ENCODE results near the gene SERPINA12. TPM values are rescaled to one million over a fixed set of nuclear protein-coding genes. Genes with fewer than 3 reads are reported as not detected.

SERPINA12 gene
- total and polyA plus RNA-seq, 2 of the 13 experiments (the other 11 are each of a cell fraction or from before 2014, with no cell fraction given), result 0.08 TPM; not detected in 1

GRCh38 chr14:94517641-94518257, 8.5 kb upstream of the SERPINA12 start (continued):
- TF ChIP-seq, protein P1, sequence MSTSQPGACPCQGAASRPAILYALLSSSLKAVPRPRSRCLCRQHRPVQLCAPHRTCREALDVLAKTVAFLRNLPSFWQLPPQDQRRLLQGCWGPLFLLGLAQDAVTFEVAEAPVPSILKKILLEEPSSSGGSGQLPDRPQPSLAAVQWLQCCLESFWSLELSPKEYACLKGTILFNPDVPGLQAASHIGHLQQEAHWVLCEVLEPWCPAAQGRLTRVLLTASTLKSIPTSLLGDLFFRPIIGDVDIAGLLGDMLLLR (CRISPR knock-in tag; IDR thresholded peaks at IDR 0.05), result no peak
- TF ChIP-seq ZNF563 (CRISPR knock-in tag; IDR thresholded peaks at IDR 0.05), result no peak
- no peak for TF ChIP-seq FLYWCH1 (CRISPR knock-in tag; IDR thresholded peaks at IDR 0.05)
- no peak for TF ChIP-seq ZNF407 (CRISPR knock-in tag; IDR thresholded peaks at IDR 0.05; ENCODE audit: not compliant biosample characterization)
- peak; percentile 65 for TF ChIP-seq RARA (CRISPR knock-in tag; IDR thresholded peaks at IDR 0.05)
- TF ChIP-seq, protein P2, sequence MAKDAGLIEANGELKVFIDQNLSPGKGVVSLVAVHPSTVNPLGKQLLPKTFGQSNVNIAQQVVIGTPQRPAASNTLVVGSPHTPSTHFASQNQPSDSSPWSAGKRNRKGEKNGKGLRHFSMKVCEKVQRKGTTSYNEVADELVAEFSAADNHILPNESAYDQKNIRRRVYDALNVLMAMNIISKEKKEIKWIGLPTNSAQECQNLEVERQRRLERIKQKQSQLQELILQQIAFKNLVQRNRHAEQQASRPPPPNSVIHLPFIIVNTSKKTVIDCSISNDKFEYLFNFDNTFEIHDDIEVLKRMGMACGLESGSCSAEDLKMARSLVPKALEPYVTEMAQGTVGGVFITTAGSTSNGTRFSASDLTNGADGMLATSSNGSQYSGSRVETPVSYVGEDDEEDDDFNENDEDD (CRISPR knock-in tag; IDR thresholded peaks at IDR 0.05; ENCODE audit: borderline replicate concordance), result peak; percentile 16; the same call in 1 of the 2 replicates
- no peak for TF ChIP-seq KLF6 (CRISPR knock-in tag; IDR thresholded peaks at IDR 0.05)
- peak; percentile 41; the same call in 1 of the 2 replicates for TF ChIP-seq SAP130 (CRISPR knock-in tag; IDR thresholded peaks at IDR 0.05; ENCODE audit: low read depth)
- TF ChIP-seq FOXA1 (IDR thresholded peaks at IDR 0.05), result no peak
- peak; percentile 32; the same call in 1 of the 2 replicates for TF ChIP-seq FOXA1 (CRISPR knock-in tag; IDR thresholded peaks at IDR 0.05)
- TF ChIP-seq, protein P3, sequence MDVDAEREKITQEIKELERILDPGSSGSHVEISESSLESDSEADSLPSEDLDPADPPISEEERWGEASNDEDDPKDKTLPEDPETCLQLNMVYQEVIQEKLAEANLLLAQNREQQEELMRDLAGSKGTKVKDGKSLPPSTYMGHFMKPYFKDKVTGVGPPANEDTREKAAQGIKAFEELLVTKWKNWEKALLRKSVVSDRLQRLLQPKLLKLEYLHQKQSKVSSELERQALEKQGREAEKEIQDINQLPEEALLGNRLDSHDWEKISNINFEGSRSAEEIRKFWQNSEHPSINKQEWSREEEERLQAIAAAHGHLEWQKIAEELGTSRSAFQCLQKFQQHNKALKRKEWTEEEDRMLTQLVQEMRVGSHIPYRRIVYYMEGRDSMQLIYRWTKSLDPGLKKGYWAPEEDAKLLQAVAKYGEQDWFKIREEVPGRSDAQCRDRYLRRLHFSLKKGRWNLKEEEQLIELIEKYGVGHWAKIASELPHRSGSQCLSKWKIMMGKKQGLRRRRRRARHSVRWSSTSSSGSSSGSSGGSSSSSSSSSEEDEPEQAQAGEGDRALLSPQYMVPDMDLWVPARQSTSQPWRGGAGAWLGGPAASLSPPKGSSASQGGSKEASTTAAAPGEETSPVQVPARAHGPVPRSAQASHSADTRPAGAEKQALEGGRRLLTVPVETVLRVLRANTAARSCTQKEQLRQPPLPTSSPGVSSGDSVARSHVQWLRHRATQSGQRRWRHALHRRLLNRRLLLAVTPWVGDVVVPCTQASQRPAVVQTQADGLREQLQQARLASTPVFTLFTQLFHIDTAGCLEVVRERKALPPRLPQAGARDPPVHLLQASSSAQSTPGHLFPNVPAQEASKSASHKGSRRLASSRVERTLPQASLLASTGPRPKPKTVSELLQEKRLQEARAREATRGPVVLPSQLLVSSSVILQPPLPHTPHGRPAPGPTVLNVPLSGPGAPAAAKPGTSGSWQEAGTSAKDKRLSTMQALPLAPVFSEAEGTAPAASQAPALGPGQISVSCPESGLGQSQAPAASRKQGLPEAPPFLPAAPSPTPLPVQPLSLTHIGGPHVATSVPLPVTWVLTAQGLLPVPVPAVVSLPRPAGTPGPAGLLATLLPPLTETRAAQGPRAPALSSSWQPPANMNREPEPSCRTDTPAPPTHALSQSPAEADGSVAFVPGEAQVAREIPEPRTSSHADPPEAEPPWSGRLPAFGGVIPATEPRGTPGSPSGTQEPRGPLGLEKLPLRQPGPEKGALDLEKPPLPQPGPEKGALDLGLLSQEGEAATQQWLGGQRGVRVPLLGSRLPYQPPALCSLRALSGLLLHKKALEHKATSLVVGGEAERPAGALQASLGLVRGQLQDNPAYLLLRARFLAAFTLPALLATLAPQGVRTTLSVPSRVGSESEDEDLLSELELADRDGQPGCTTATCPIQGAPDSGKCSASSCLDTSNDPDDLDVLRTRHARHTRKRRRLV (CRISPR knock-in tag; IDR thresholded peaks at IDR 0.05), result no peak
- TF ChIP-seq ZSCAN31 (CRISPR knock-in tag; IDR thresholded peaks at IDR 0.05; ENCODE audit: low read depth), result 0 out of 2 replicates have a peak, but pooled peaks have one; percentile 23
- TF ChIP-seq ZNF468 (CRISPR knock-in tag; IDR thresholded peaks at IDR 0.05), result no peak
- peak; percentile 37; the same call in 1 of the 2 replicates for TF ChIP-seq RXRB (CRISPR knock-in tag; IDR thresholded peaks at IDR 0.05; ENCODE audit: borderline replicate concordance)
- no peak for TF ChIP-seq ZBTB20 (CRISPR knock-in tag; IDR thresholded peaks at IDR 0.05; ENCODE audit: borderline replicate concordance, low read depth)

All from HepG2 (cell line).